Measurements from ENCODE around the gene SPCS3. TPM values are rescaled to one million over a fixed set of nuclear protein-coding genes. Genes with fewer than 3 reads are reported as not detected.

Gene SPCS3
- total RNA-seq, 1 donor from 2014 or later, result 60.2 TPM

- no peaks in the 10 kb centered on the region for H3K4me1 ChIP-seq
- peaks cover 0 to 26% of the 10 kb centered on the region in 2 donors for H3K36me3 ChIP-seq
- H3K27ac ChIP-seq, result no peak overlapping the region
- intact Hi-C loops (cut with DNase I), result no loop called here
- TF ChIP-seq POLR2A (IDR thresholded peaks at IDR 0.05), result no peak
- TF ChIP-seq CTCF (IDR thresholded peaks at IDR 0.05), result no peak
- no peak for TF ChIP-seq POLR2AphosphoS5 (IDR thresholded peaks at IDR 0.05; ENCODE audit: insufficient read depth in 1 of 2, low read depth in 1 of 2)
- DNase-seq (ENCODE audit: extremely low spot score in 2 of 2), result no peak
- no peaks in the 10 kb centered on the region for H3K27me3 ChIP-seq
- no peak overlapping the region for H3K4me3 ChIP-seq
- H3K9me3 ChIP-seq, result no peaks in the 10 kb centered on the region
These were observed 13.3 kb downstream of the SPCS3 start for GRCh38 chr4:176333076-176333475.

- no peak overlapping the region for H3K27ac ChIP-seq
- DNase-seq (ENCODE audit: extremely low spot score in 2 of 2), result no peak
- no peaks in the 10 kb centered on the region for H3K4me1 ChIP-seq
- TF ChIP-seq POLR2AphosphoS5 (IDR thresholded peaks at IDR 0.05; ENCODE audit: insufficient read depth in 1 of 2, low read depth in 1 of 2) (no peak), POLR2A (IDR thresholded peaks at IDR 0.05) (no peak), CTCF (IDR thresholded peaks at IDR 0.05) (no peak)
- H3K27me3 ChIP-seq, result no peaks in the 10 kb centered on the region
- peaks cover 0 to 19% of the 10 kb centered on the region in 2 donors for H3K36me3 ChIP-seq
- intact Hi-C loops (cut with DNase I), result no loop called here
- H3K9me3 ChIP-seq, result no peaks in the 10 kb centered on the region
- H3K4me3 ChIP-seq, result no peak overlapping the region
These were observed 14.3 kb downstream of the SPCS3 start for GRCh38 chr4:176334066-176334465.

- no peaks in the 10 kb centered on the region for H3K27me3 ChIP-seq
- TF ChIP-seq CTCF (IDR thresholded peaks at IDR 0.05), result no peak
- no peak for TF ChIP-seq POLR2AphosphoS5 (IDR thresholded peaks at IDR 0.05; ENCODE audit: insufficient read depth in 1 of 2, low read depth in 1 of 2)
- H3K9me3 ChIP-seq, result no peaks in the 10 kb centered on the region
- H3K27ac ChIP-seq, result no peak overlapping the region
- peaks cover 4% of the 10 kb centered on the region for H3K4me1 ChIP-seq
- no peak overlapping the region for H3K4me3 ChIP-seq
- DNase-seq (ENCODE audit: extremely low spot score in 2 of 2), result no peak
- intact Hi-C loops (cut with DNase I), result no loop called here
- peaks cover 0 to 9% of the 10 kb centered on the region in 2 donors for H3K36me3 ChIP-seq
These were observed 15.7 kb downstream of the SPCS3 start for GRCh38 chr4:176335421-176335820.

- no peak overlapping the region for H3K27ac ChIP-seq
- no peak overlapping the region for H3K4me3 ChIP-seq
These were observed 20.4 kb downstream of the SPCS3 start for GRCh38 chr4:176339936-176340761.

More at GRCh38 chr4:176339936-176340761, 20.4 kb downstream of the SPCS3 start:
- Histone ChIP-seq H3K4me1 (peaks cover 13% of the 10 kb centered on the region), H3K9me3 (no peaks in the 10 kb centered on the region), H3K27me3 (no peaks in the 10 kb centered on the region), H3K36me3 (peaks cover 0 to 4% of the 10 kb centered on the region in 2 donors)
- intact Hi-C loops (cut with DNase I), result loop anchor here (5.0 kb wide), 1 partner anchor 188 kb away; no protein-coding TSS in a partner anchor
- no peak for DNase-seq (ENCODE audit: extremely low spot score in 2 of 2)
- TF ChIP-seq POLR2A (IDR thresholded peaks at IDR 0.05), result no peak
- TF ChIP-seq CTCF (IDR thresholded peaks at IDR 0.05), result no peak
- TF ChIP-seq POLR2AphosphoS5 (IDR thresholded peaks at IDR 0.05; ENCODE audit: insufficient read depth in 1 of 2, low read depth in 1 of 2), result no peak

Data from vagina (tissue), 2 donors.